Choroid plexus epithelial cell (primary cell): Measurements from ENCODE around the gene SAMD14.

ENCODE experiments used
- DNase-seq: peaks from one replicate; pipeline ENCODE4 v3.0.0-alpha.2; 2010; ENCODE audit warnings: low read depth
- H3K4me3 ChIP-seq: 2 replicates; pipeline ENCODE4 v1.5.1; 2011; ENCODE audit warnings: low read depth, mild to moderate bottlenecking, control low read depth, low read length, moderate library complexity
- TF ChIP-seq, protein P1 (sequence below): conservative IDR thresholded peaks from 2 replicates; pipeline ENCODE4 v1.5.1; 2011; ENCODE audit warnings: low read depth, mild to moderate bottlenecking, control low read depth, inconsistent platforms, low read length, moderate library complexity

SAMD14 gene

DNA sequence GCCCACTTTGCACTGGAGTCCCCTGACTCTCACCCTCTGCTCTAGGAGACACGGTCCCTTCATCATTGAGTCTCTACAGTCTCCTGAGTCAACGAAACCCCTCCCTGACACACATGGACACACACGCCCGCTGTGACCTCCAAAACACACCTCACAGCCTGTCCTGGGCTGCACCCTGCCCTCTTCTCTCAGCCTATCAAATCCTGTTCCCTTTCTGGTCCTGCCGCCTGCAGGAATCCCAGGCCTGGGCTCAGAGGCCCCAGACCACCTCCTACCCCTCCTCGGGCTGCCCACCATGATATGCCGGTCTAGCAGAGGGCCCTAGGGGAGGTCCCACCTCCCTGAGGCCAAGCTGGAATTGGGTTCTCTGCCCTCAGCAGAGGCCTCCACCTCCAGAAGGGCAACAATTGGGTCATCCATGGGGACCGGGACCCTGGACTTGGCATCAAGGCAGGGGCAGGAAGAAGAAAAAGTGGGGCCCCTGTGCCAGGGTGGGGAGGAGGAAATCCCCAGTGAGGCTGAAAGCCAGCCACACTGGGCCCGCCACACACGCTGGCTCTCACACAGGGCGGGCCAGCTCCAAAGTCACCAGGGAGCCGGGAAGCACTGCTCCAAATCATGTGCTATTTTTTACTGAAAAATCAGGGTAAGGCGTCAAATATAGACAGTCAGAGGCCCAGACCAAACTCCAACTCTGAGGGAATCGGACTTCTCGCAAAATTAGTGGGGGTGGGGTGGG lies 17.1 kb upstream of the SAMD14 start:
- no peak for DNase-seq
- TF ChIP-seq, protein P1, sequence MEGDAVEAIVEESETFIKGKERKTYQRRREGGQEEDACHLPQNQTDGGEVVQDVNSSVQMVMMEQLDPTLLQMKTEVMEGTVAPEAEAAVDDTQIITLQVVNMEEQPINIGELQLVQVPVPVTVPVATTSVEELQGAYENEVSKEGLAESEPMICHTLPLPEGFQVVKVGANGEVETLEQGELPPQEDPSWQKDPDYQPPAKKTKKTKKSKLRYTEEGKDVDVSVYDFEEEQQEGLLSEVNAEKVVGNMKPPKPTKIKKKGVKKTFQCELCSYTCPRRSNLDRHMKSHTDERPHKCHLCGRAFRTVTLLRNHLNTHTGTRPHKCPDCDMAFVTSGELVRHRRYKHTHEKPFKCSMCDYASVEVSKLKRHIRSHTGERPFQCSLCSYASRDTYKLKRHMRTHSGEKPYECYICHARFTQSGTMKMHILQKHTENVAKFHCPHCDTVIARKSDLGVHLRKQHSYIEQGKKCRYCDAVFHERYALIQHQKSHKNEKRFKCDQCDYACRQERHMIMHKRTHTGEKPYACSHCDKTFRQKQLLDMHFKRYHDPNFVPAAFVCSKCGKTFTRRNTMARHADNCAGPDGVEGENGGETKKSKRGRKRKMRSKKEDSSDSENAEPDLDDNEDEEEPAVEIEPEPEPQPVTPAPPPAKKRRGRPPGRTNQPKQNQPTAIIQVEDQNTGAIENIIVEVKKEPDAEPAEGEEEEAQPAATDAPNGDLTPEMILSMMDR = no peak
- peak overlapping the region; percentile 86 for H3K4me3 ChIP-seq

DNA sequence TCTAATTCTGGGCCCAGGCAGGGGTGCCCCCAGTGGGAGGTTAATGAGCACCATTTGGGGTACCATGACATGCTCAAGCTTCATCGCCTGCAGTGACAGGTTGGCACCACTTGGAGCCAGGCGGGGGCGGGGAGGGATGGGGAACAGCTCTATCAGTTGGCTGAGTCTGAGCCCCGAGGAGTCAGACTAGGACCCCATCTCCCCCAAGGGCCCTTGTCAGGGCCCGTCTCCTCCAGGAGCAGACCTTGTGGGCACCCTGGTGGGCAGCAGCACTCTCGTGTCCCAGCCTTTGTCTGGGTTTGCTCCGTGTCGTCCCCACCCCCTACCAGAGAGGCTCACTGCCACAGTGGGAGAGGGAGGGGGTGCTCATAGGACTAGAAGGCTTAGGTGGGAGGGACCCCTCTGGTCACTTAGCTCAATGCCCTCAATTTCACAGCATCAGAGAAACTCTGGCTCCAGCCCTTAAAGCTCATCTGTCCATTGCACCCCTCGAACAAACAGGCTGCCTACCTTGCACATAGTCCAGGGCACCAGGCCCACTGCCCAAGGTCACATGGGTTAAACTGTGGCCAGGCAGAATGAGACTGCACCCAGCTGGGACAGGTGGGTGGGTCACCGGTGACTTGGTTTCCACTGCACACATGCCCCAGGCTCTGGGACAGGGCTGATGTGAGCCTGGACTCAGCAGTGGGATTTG lies 16.4 kb upstream of the SAMD14 start:
- peak overlapping the region; percentile 86 for H3K4me3 ChIP-seq
- DNase-seq = no peak
- TF ChIP-seq, protein P1 = no peak

DNA sequence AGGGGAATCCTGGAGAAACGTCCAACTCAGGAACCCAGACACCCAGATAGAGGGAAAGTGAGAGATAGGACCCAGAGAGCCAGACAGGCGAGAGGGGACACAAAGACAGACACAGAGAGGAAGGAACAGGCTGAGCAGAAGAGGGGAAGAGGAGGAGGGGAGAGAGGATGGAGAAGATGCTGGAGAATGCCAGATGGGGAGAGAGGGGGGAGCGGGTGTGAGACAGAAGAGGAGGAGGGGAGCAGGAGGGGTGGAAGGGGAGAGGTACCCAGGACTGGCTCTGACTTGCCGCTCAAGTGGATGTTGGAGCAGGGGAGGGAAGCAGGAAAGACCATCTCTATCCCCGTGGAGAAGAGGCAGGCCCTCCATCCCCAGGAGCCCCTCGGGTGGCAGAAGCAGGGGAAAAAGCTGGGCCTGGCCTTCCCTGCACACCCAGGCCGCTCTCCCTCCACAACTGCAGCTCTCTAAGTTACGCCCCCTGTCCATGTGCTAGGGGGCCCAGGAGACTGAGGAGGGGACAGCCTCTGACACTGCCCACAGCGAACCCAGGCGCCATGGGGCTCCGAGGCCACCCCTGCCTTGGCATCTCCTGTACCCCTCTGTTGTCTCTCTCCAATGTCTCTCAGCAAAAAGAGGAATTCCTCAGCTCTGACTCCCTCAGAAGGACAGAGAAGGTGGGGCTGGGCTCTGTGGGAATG lies 15.7 kb upstream of the SAMD14 start:
- no peak overlapping the region for H3K4me3 ChIP-seq
- DNase-seq = no peak
- TF ChIP-seq, protein P1 = no peak

DNA sequence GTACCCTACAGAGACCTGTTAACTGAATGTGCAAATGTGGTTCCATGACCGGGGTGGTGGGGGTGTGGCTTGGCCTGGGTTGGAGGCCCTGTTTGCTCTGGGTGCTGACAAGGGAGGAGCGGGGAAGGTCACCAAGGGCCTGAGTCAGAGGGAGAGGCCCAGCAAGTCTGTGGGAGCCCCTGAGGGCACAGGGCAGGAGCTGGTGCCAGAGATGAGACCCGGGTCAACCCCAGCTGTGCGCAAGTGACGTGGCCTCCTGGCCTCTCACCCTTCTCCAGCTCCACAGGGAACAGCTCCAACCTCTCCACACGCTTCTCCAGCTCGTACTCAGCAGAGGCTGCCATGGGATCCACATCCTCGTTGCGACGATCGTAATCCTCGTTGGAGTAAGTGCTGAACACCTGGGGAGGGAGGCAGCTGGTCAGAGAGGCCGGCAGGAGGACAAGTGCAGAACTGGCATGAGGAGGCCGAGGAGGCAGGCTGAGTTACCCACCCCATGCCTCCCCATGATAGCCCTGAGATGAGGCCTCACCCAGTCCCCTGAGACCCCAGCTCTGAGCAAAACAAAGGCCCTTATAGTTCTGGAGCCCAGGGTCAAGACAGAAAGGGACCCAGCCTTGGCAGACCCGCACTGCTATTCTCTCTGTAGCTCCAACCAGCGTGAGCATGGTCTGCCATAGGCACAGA lies 15.0 kb upstream of the SAMD14 start:
- no peak overlapping the region for H3K4me3 ChIP-seq
- TF ChIP-seq, protein P1 = no peak
- no peak for DNase-seq

DNA sequence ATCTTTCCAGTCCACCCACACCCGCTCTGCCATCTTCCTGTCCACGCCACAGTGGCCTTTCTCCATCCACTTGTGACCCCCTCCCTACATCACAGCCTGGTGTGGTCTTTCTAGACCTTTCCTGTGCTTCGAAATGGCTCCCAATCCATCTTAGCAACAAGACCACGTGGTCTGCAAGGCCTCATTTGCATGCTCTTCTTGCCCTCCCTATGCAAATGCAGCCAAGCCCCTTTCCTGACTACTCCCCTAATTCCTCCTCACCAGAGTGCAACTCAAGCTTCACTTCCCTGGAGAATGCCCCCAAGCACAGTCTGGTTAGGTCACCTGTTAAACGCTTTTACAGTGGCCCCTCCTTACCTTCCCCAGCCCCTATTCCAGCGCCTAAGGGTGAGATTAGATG lies 14.4 kb upstream of the SAMD14 start:
- no peak overlapping the region for H3K4me3 ChIP-seq
- TF ChIP-seq, protein P1 = no peak
- no peak for DNase-seq

DNA sequence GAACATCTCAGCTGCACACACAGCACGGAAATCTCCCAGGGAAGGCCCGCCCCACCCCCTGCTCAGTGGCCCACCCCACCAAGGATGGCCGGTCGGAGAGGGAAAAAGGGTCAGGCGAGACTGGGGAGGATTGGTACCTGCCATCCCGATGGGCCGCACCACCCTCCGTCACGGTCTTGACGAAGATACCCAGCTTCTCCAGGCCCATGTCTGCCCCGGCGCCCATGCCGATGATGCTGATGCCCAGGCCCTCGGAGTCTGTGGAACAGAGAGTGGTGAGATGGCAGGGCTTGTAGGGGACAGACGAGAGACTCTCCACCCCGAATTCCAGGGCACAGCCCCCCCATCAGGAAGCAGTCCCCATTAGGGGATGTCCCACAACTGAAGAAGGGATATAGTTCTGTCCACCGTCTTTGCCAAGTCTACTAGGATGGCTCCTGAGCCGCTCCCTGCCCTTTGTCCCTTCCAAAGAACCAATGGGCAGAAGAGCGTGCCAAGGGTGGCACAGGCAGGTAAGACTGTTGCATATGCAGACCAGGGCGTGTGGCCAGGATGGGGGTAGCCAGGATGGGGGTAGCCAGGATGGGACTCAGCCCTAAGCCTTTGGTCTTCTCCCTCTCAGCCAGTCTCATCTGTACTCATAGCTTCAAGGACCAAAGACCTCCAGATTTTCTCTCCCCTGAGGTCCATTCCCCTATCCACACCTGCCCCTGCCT lies 13.7 kb upstream of the SAMD14 start:
- no peak overlapping the region for H3K4me3 ChIP-seq
- no peak for DNase-seq
- TF ChIP-seq, protein P1 = no peak
